ENCODE results near the gene PTPDC1. TPM values are rescaled to one million over a fixed set of nuclear protein-coding genes. Genes with fewer than 3 reads are reported as not detected.

Gene PTPDC1
- total RNA-seq, 1 donor from 2014 or later, result 7.9 TPM

GRCh38 chr9:94076557-94076956, 7.7 kb upstream of the PTPDC1 start:
- intact Hi-C loops (cut with micrococcal nuclease), result no loop called here
- TF ChIP-seq, protein P1, sequence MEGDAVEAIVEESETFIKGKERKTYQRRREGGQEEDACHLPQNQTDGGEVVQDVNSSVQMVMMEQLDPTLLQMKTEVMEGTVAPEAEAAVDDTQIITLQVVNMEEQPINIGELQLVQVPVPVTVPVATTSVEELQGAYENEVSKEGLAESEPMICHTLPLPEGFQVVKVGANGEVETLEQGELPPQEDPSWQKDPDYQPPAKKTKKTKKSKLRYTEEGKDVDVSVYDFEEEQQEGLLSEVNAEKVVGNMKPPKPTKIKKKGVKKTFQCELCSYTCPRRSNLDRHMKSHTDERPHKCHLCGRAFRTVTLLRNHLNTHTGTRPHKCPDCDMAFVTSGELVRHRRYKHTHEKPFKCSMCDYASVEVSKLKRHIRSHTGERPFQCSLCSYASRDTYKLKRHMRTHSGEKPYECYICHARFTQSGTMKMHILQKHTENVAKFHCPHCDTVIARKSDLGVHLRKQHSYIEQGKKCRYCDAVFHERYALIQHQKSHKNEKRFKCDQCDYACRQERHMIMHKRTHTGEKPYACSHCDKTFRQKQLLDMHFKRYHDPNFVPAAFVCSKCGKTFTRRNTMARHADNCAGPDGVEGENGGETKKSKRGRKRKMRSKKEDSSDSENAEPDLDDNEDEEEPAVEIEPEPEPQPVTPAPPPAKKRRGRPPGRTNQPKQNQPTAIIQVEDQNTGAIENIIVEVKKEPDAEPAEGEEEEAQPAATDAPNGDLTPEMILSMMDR (IDR thresholded peaks at IDR 0.05; ENCODE audit: borderline replicate concordance), result no peak
- Histone ChIP-seq H3K4me3 (no peak overlapping the region), H3K4me1 (peaks cover 6% of the 10 kb centered on the region), H3K27ac (replicated peaks) (no peak overlapping the region), H3K9me3 (replicated peaks) (no peaks in the 10 kb centered on the region), H3K36me3 (peaks cover 19% of the 10 kb centered on the region), H3K27me3 (ENCODE audit: low read depth) (no peaks in the 10 kb centered on the region)
- no peak for DNase-seq

DNA sequence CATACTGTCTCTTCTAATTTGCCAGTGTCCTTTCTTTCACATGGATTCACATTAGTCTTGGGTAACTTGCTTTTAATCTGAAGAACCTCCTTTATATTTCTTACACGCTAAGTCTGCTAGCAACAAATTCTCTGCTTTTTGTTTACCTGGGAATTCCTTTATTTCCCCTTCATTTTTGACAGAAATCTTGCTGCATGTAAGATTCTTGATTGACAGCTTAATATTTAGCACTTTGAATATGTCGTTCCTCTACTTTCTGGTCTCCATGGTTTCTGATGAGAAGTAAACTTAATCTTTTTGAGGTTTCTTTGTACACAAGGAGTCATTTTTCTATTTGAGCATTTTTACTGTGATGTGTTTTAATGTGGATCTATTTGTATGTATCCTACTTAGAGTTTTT, 6.2 kb upstream of the PTPDC1 start:
- Histone ChIP-seq H3K4me1 (peaks cover 19% of the 10 kb centered on the region), H3K27me3 (ENCODE audit: low read depth) (no peaks in the 10 kb centered on the region), H3K9me3 (replicated peaks) (no peaks in the 10 kb centered on the region), H3K27ac (replicated peaks) (no peak overlapping the region), H3K36me3 (peaks cover 13% of the 10 kb centered on the region), H3K4me3 (no peak overlapping the region)
- intact Hi-C loops (cut with micrococcal nuclease), result no loop called here
- DNase-seq, result no peak
- TF ChIP-seq, protein P1 (IDR thresholded peaks at IDR 0.05; ENCODE audit: borderline replicate concordance), result no peak

GRCh38 chr9:94079236-94079635, 5.0 kb upstream of the PTPDC1 start:
- Histone ChIP-seq H3K4me3 (no peak overlapping the region), H3K4me1 (peaks cover 30% of the 10 kb centered on the region), H3K27me3 (ENCODE audit: low read depth) (no peaks in the 10 kb centered on the region), H3K27ac (replicated peaks) (no peak overlapping the region), H3K9me3 (replicated peaks) (no peaks in the 10 kb centered on the region), H3K36me3 (peaks cover 13% of the 10 kb centered on the region)
- intact Hi-C loops (cut with micrococcal nuclease), result no loop called here
- no peak for DNase-seq
- TF ChIP-seq, protein P1 (IDR thresholded peaks at IDR 0.05; ENCODE audit: borderline replicate concordance), result no peak

- Histone ChIP-seq H3K36me3 (peaks cover 7% of the 10 kb centered on the region), H3K27me3 (ENCODE audit: low read depth) (no peaks in the 10 kb centered on the region), H3K9me3 (replicated peaks) (no peaks in the 10 kb centered on the region), H3K4me1 (peaks cover 37% of the 10 kb centered on the region), H3K27ac (replicated peaks) (no peak overlapping the region), H3K4me3 (no peak overlapping the region)
- TF ChIP-seq, protein P1 (IDR thresholded peaks at IDR 0.05; ENCODE audit: borderline replicate concordance), result no peak
- no peak for DNase-seq
- intact Hi-C loops (cut with micrococcal nuclease), result loop anchor here (10.0 kb wide), 1 partner anchor 55 kb away; no protein-coding TSS in a partner anchor
These were observed 4.0 kb upstream of the PTPDC1 start for GRCh38 chr9:94080249-94080648.

DNA sequence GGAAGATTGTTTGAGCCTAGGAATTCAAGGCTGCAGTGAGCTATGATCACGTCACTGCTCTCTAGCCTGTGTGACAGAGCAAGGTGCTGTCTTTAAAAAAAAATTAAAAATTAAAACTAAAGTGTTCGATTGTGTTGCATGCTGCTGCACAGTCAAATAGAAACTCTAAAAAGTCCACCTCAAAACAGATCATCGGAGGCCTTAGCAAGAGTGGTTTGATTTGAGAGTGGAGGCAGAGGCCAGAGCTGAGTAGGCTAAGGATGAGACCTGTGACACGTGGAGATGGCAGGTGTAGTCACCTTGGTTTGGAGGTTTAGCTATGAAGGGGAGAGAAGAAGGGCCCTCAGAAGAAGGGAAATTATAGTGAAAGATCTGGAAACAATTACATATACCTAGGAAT, 2.8 kb upstream of the PTPDC1 start:
- H3K27ac ChIP-seq (replicated peaks), result peak overlapping the region; percentile 75
- peaks cover 7% of the 10 kb centered on the region for H3K36me3 ChIP-seq
- H3K27me3 ChIP-seq (ENCODE audit: low read depth), result no peaks in the 10 kb centered on the region
- H3K9me3 ChIP-seq (replicated peaks), result no peaks in the 10 kb centered on the region
- no peak for DNase-seq
- H3K4me3 ChIP-seq, result no peak overlapping the region
- H3K4me1 ChIP-seq, result peaks cover 49% of the 10 kb centered on the region
- TF ChIP-seq, protein P1 (IDR thresholded peaks at IDR 0.05; ENCODE audit: borderline replicate concordance), result no peak
- intact Hi-C loops (cut with micrococcal nuclease), result loop anchor here (10.0 kb wide), 1 partner anchor 53 kb away; no protein-coding TSS in a partner anchor

Data from left ventricle myocardium inferior (tissue), 1 donor.